Astrocyte (in vitro differentiated cells and primary cell): ENCODE measurements around the gene GPX1. TPM values are rescaled to one million over a fixed set of nuclear protein-coding genes. Genes with fewer than 3 reads are reported as not detected.
A peak's percentile ranks its signal among the peaks of the same experiment; 100 is the strongest.

Experiments used
- DNase-seq: peaks from one replicate; pipeline ENCODE4 v3.0.0-alpha.2; 2010; ENCODE audit warnings: low read depth
- FAIRE-seq: peaks from 2 replicates; lab custom pipeline; 2011; peaks lifted over from hg19 to GRCh38; lab: Jason Lieb, UNC
- H2AFZ ChIP-seq: 2 replicates; pipeline ENCODE4 v1.6.0; 2012; ENCODE audit warnings: low read depth, low read length, inconsistent platforms
- H3K27ac ChIP-seq: 2 replicates; pipeline ENCODE4 v1.5.1; 2011; ENCODE audit warnings: low read depth, low read length, inconsistent platforms
- H3K27me3 ChIP-seq: 2 replicates; pipeline ENCODE4 v1.6.0; 2011; ENCODE audit warnings: low read length, inconsistent platforms; ENCODE audit not compliant: insufficient read depth
- H3K36me3 ChIP-seq: 2 replicates; pipeline ENCODE4 v1.5.1; 2011; ENCODE audit warnings: low read length, inconsistent platforms; ENCODE audit not compliant: insufficient read depth
- H3K4me1 ChIP-seq: 2 replicates; pipeline ENCODE4 v1.5.1; 2011; ENCODE audit warnings: low read length, inconsistent platforms; ENCODE audit not compliant: insufficient read depth
- H3K4me2 ChIP-seq: 2 replicates; pipeline ENCODE4 v1.6.0; 2012; ENCODE audit warnings: low read length, inconsistent platforms
- H3K4me3 ChIP-seq: 2 replicates; pipeline ENCODE4 v1.5.1; 2011; ENCODE audit warnings: low read depth, mild to moderate bottlenecking, low read length, inconsistent platforms; ENCODE audit not compliant: insufficient read depth
- H3K79me2 ChIP-seq: 2 replicates; pipeline ENCODE4 v1.6.0; 2012; ENCODE audit warnings: mild to moderate bottlenecking, low read length, inconsistent platforms; ENCODE audit not compliant: insufficient read depth
- H3K9ac ChIP-seq: 2 replicates; pipeline ENCODE4 v1.6.0; 2012; ENCODE audit warnings: mild to moderate bottlenecking, low read length, inconsistent platforms
- H3K9me3 ChIP-seq: 2 replicates; pipeline ENCODE4 v1.5.1; 2012; ENCODE audit warnings: low read depth, mild to moderate bottlenecking, low read length, inconsistent platforms; ENCODE audit not compliant: insufficient read depth
- H4K20me1 ChIP-seq: 2 replicates; pipeline ENCODE4 v1.6.0; 2012; ENCODE audit warnings: low read length, inconsistent platforms; ENCODE audit not compliant: insufficient read depth
- H3K27ac Mint-ChIP-seq: one replicate; pipeline ENCODE4 v1.8.0; 2021; ENCODE audit warnings: mild to moderate bottlenecking, mixed read lengths; ENCODE audit not compliant: unreplicated experiment
- H3K27me3 Mint-ChIP-seq: one replicate; pipeline ENCODE4 v1.8.0; 2021; ENCODE audit warnings: low read depth, mixed read lengths; ENCODE audit not compliant: unreplicated experiment
- H3K36me3 Mint-ChIP-seq: one replicate; pipeline ENCODE4 v1.8.0; 2021; ENCODE audit warnings: low read depth, mixed read lengths; ENCODE audit not compliant: unreplicated experiment
- H3K4me1 Mint-ChIP-seq: one replicate; pipeline ENCODE4 v1.8.0; 2021; ENCODE audit warnings: low read depth, mixed read lengths; ENCODE audit not compliant: unreplicated experiment
- H3K4me3 Mint-ChIP-seq: one replicate; pipeline ENCODE4 v1.8.0; 2021; ENCODE audit warnings: mild to moderate bottlenecking, moderate library complexity, mixed read lengths; ENCODE audit not compliant: unreplicated experiment
- H3K9me3 Mint-ChIP-seq: one replicate; pipeline ENCODE4 v1.8.0; 2021; ENCODE audit warnings: mild to moderate bottlenecking, mixed read lengths; ENCODE audit not compliant: unreplicated experiment
- EZH2 ChIP-seq: IDR thresholded peaks from 2 replicates; pipeline ENCODE4 v1.6.1; 2012; ENCODE audit warnings: mild to moderate bottlenecking, low read length, inconsistent platforms; ENCODE audit not compliant: insufficient read depth
- total RNA-seq: library from RNA; stranded (reverse); gene quantifications from 2 replicates; pipeline ENCODE4 v1.2.1, GENCODE V29; 2021
- TF ChIP-seq, protein P1 (sequence below): IDR thresholded peaks from 2 replicates; pipeline ENCODE4 v1.5.1; 2011; ENCODE audit warnings: low read depth, mild to moderate bottlenecking, inconsistent platforms, low read length, moderate library complexity; ENCODE audit not compliant: insufficient read depth

Gene GPX1
- total RNA-seq, 1 donor from 2014 or later, result 268 TPM

DNA sequence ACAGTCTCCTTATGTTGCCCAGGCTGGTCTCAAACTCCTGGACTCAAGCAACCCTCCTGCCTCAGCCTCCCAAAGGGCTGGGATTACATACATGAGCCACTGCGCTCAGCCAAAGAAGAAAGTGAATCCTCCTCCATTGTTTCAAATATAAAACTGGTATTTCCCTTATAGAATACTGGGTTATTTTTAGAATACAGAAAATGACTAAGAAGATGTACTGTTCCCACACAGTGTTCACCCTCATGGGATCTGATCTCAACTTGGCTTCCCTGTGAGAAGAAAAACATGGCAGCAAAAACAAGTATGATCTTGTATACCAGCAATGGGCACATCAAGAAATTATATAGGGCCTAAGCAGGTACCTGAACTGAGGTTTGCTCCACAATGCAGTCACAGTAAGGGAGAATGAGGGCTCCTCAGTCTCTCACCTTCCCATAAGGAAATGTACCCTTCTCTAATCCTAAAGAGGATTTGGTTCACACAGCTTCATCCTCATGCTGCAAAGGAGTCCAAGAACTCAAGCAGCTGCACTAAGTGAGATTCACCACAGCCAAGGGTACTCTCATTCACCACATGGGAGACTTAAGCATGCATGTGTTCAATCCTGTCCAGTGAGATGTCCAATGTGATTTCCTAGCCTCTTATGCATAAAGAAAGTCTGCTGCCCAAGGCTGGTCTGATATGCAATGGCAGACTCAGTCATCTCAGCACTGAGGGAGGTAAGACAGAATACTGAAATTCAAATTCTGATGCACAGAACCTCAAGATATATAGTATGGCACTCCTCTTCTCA, 44.1 kb downstream of the GPX1 start:
- peaks cover 2% of the 10 kb centered on the region for H3K4me1 Mint-ChIP-seq
- H3K27ac Mint-ChIP-seq, result no peak overlapping the region
- Histone ChIP-seq H3K4me3 (no peak overlapping the region), H3K4me2 (no peak overlapping the region), H3K27me3 (no peaks in the 10 kb centered on the region), H3K27ac (peak overlapping the region; percentile 56), H2AFZ (no peak overlapping the region), H3K9ac (no peak overlapping the region), H4K20me1 (peaks cover 10% of the 10 kb centered on the region), H3K4me1 (no peaks in the 10 kb centered on the region), H3K9me3 (no peaks in the 10 kb centered on the region), H3K79me2 (peaks cover 8% of the 10 kb centered on the region), H3K36me3 (peaks cover 24% of the 10 kb centered on the region)
- peaks cover 15% of the 10 kb centered on the region for H3K36me3 Mint-ChIP-seq
- no peak for TF ChIP-seq EZH2
- TF ChIP-seq, protein P1, sequence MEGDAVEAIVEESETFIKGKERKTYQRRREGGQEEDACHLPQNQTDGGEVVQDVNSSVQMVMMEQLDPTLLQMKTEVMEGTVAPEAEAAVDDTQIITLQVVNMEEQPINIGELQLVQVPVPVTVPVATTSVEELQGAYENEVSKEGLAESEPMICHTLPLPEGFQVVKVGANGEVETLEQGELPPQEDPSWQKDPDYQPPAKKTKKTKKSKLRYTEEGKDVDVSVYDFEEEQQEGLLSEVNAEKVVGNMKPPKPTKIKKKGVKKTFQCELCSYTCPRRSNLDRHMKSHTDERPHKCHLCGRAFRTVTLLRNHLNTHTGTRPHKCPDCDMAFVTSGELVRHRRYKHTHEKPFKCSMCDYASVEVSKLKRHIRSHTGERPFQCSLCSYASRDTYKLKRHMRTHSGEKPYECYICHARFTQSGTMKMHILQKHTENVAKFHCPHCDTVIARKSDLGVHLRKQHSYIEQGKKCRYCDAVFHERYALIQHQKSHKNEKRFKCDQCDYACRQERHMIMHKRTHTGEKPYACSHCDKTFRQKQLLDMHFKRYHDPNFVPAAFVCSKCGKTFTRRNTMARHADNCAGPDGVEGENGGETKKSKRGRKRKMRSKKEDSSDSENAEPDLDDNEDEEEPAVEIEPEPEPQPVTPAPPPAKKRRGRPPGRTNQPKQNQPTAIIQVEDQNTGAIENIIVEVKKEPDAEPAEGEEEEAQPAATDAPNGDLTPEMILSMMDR, result no peak
- no peaks in the 10 kb centered on the region for H3K9me3 Mint-ChIP-seq
- FAIRE-seq (no peak), DNase-seq (no peak)
- H3K27me3 Mint-ChIP-seq, result no peaks in the 10 kb centered on the region
- no peak overlapping the region for H3K4me3 Mint-ChIP-seq

DNA sequence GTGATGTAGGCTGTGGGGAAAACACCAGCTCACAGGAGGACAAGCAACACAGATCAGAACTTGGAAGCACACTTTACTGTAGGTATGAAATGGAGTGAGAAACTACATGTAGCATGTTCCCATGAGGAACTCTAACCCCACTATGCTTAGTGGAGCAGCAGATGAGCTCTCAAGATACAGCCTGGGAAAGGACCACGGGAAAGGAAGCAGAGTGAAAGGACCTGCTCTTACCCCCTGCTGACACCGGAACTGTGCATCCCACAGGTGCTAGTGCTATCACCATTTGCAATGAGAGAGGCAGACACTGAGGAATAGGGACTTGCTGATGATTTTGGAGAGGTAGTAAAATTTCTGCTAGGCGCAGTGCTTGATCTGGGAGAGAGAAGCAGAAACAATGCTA, 46.9 kb downstream of the GPX1 start:
- DNase-seq, result no peak
- Histone ChIP-seq H3K36me3 (peaks cover 24% of the 10 kb centered on the region), H3K4me2 (no peak overlapping the region), H3K9ac (no peak overlapping the region), H3K9me3 (no peaks in the 10 kb centered on the region), H3K4me1 (no peaks in the 10 kb centered on the region), H3K27me3 (no peaks in the 10 kb centered on the region), H2AFZ (no peak overlapping the region), H3K4me3 (no peak overlapping the region), H3K27ac (no peak overlapping the region), H3K79me2 (peaks cover 8% of the 10 kb centered on the region), H4K20me1 (peaks cover 10% of the 10 kb centered on the region)
- no peak overlapping the region for H3K27ac Mint-ChIP-seq
- H3K4me3 Mint-ChIP-seq, result no peak overlapping the region
- peaks cover 2% of the 10 kb centered on the region for H3K4me1 Mint-ChIP-seq
- no peak for FAIRE-seq
- H3K27me3 Mint-ChIP-seq, result no peaks in the 10 kb centered on the region
- TF ChIP-seq, protein P1, result no peak
- TF ChIP-seq EZH2, result no peak
- peaks cover 14% of the 10 kb centered on the region for H3K36me3 Mint-ChIP-seq
- H3K9me3 Mint-ChIP-seq, result no peaks in the 10 kb centered on the region

DNA sequence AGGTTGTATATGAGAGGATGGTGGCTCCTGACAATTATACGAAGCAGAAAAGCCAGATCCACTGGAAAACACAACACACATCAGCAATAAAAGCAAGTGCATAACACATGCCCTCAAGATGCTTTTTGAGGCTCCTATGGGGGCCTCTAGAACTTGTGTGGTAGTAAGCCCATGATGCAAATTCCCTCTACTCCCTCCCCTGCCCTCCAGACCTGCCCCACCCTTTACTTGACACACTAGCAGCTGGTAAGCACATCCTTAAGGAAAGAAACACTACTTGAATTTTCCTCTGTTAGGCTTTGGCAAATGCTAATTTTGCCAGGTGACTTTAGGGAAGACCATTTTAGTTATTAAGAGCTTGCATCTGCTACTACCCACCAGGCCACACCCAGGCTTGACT, 47.5 kb downstream of the GPX1 start:
- Histone ChIP-seq H3K9ac (no peak overlapping the region), H3K9me3 (no peaks in the 10 kb centered on the region), H3K27me3 (no peaks in the 10 kb centered on the region), H3K79me2 (peaks cover 8% of the 10 kb centered on the region), H3K4me1 (no peaks in the 10 kb centered on the region), H3K4me3 (no peak overlapping the region), H4K20me1 (peaks cover 10% of the 10 kb centered on the region), H3K4me2 (no peak overlapping the region), H3K27ac (no peak overlapping the region), H2AFZ (no peak overlapping the region), H3K36me3 (peaks cover 28% of the 10 kb centered on the region)
- Mint-ChIP-seq H3K36me3 (peaks cover 15% of the 10 kb centered on the region), H3K27ac (no peak overlapping the region), H3K27me3 (no peaks in the 10 kb centered on the region), H3K9me3 (no peaks in the 10 kb centered on the region), H3K4me3 (no peak overlapping the region), H3K4me1 (peaks cover 2% of the 10 kb centered on the region)
- no peak for TF ChIP-seq EZH2
- TF ChIP-seq, protein P1, result no peak
- DNase-seq (no peak), FAIRE-seq (no peak)
